ENCODE data around the gene SERINC3.

DNA sequence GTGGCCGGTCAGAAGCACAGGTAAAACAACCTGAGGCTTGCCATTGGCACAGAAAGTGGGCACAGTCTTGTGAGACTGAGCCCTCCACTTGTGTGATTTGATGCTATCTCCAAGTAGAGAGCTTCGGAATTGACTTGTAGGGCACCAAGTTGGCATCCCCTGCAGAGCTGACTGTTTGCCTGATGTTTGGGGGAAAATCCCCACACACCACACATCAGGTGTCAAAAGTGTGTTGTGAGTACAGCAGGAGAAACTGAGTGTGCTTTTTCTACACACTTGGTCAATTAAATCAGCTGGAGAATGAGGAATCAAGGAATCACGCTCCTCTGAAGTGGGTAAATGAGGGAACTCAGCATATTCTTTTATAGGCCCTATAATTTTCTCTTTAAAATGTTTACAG, 989 bp downstream of the SERINC3 start:
- TF ChIP-seq, protein P1, sequence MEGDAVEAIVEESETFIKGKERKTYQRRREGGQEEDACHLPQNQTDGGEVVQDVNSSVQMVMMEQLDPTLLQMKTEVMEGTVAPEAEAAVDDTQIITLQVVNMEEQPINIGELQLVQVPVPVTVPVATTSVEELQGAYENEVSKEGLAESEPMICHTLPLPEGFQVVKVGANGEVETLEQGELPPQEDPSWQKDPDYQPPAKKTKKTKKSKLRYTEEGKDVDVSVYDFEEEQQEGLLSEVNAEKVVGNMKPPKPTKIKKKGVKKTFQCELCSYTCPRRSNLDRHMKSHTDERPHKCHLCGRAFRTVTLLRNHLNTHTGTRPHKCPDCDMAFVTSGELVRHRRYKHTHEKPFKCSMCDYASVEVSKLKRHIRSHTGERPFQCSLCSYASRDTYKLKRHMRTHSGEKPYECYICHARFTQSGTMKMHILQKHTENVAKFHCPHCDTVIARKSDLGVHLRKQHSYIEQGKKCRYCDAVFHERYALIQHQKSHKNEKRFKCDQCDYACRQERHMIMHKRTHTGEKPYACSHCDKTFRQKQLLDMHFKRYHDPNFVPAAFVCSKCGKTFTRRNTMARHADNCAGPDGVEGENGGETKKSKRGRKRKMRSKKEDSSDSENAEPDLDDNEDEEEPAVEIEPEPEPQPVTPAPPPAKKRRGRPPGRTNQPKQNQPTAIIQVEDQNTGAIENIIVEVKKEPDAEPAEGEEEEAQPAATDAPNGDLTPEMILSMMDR (IDR thresholded peaks at IDR 0.05; ENCODE audit: poor library complexity), result no peak
- no peak for TF ChIP-seq EZH2phosphoT487 (IDR thresholded peaks at IDR 0.05; ENCODE audit: low read depth, severe bottlenecking, unreplicated experiment)
